B cell (primary cell): ENCODE measurements around the gene OR10J4.

Experiments used
- CTCF ChIP-seq: fragments of 200-600 bp; IDR thresholded peaks from one replicate; pipeline ENCODE4 v1.8.0; 2022; ENCODE audit warnings: antibody characterized with exemption, mild to moderate bottlenecking
- EZH2 ChIP-seq: IDR thresholded peaks from 2 replicates; pipeline ENCODE4 v1.6.1; 2012; ENCODE audit warnings: borderline replicate concordance, low read depth, mild to moderate bottlenecking, moderate library complexity, low read length; ENCODE audit not compliant: insufficient read depth, poor library complexity, severe bottlenecking

- no peak for TF ChIP-seq CTCF
- TF ChIP-seq EZH2: no peak
Observed at GRCh38 chr1:159474926-159475325, 42.9 kb downstream of the OR10J4 start.
